Activated naive CD4-positive, alpha-beta T cell treated with Interleukin-2 at 50 U/mL for 16 hours (primary cell): ENCODE results near the gene LRFN5.
"Not testable (repeated sequence)": the region's sequence is repeated elsewhere in the genome, so short reads cannot be mapped to it uniquely, and the experiment has no call there.

Experiments
- DNase-seq: peaks from one replicate; pipeline ENCODE4 v3.0.0-alpha.2; 2020

LRFN5 gene

GRCh38 chr14:41641690-41642089 lies 35.0 kb downstream of the LRFN5 start:
- no peak for DNase-seq

GRCh38 chr14:41642367-41642766 lies 35.7 kb downstream of the LRFN5 start:
- no peak for DNase-seq

- no peak for DNase-seq
These were observed 36.1 kb downstream of the LRFN5 start for GRCh38 chr14:41642789-41643188.

DNA sequence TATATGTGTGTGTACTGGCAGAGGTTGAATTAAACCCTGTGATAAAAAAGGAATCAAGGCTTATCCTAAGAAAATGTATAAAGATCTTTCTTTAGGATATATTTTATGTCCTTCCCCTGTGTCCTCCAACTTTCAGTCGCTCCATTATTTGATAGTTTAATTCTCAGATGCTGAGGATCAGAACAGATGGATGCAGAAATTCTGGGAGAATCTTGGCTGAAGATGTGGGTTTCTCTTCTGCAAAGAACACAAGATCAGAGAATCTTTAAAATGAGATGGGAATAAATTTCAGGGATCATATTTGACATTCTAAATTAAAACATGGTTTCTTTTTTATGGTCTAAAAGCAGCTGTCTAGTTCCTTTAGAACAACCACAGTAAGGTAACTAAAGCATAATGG lies 37.9 kb downstream of the LRFN5 start:
- DNase-seq, result no peak

- no peak for DNase-seq
These were observed 44.1 kb downstream of the LRFN5 start for GRCh38 chr14:41650802-41651201.

- DNase-seq, result no peak
These were observed 47.5 kb downstream of the LRFN5 start for GRCh38 chr14:41654196-41654595.

DNA sequence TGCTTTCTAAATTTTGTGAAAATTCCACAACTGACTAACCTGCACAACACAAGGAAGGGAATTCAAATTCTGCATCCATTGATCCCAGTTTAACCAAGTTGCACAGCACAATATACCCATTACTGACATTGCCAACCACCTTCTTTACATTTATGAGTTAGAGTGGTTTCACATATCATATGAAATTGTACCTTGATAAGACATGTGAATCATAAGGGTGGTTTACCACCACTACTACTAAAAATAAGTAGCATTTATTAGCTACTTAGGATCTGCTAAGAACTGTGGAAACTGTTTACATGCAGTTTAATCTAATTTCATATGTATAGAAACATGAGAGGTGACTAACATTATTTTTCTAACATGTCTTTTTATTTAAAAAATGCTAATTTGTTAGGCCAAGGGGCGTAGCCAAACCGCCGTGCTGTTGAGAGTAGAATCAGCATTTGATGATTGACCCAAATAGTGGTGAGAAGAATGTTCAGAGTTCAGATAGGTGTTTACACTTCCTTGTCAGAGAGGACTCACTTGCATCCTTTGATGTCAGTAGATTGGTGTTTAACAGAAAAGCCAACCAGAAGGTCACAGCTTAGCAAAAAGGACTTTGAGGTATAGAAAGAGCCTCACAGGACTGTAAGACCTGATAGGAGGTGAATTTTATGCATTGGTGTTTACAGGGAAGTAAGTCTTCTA lies 56.2 kb downstream of the LRFN5 start:
- no peak for DNase-seq

DNA sequence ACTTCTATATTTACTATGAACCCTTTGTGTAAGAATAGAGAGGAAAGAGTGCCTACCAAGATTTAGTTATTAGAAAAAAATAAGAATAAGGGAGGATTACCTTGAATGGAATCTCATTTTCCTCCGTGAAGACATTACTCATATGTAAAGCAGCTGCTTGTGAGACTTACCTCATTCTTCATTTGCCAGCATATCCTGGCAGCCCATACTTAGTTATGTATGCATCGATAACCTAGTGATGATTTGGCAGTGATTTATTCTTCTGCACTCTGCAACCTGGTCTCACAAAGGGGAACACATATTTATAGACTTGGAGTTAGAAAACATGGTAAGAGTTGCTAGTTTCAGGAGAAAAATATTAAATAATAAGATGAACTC lies 56.8 kb downstream of the LRFN5 start:
- DNase-seq, result no peak

- DNase-seq, result no peak
These were observed 59.6 kb downstream of the LRFN5 start for GRCh38 chr14:41666301-41666700.

GRCh38 chr14:41668356-41668755 lies 61.7 kb downstream of the LRFN5 start:
- no peak for DNase-seq

GRCh38 chr14:41673601-41674000 lies 66.9 kb downstream of the LRFN5 start:
- not testable (repeated sequence) for DNase-seq

- DNase-seq, result not testable (repeated sequence)
These were observed 67.9 kb downstream of the LRFN5 start for GRCh38 chr14:41674511-41674971.

- DNase-seq, result no peak
These were observed 92.8 kb downstream of the LRFN5 start for GRCh38 chr14:41699486-41699885.

- DNase-seq, result no peak
These were observed 111.9 kb downstream of the LRFN5 start for GRCh38 chr14:41718477-41719166.

GRCh38 chr14:41739203-41739602 lies 132.5 kb downstream of the LRFN5 start:
- DNase-seq, result no peak

DNA sequence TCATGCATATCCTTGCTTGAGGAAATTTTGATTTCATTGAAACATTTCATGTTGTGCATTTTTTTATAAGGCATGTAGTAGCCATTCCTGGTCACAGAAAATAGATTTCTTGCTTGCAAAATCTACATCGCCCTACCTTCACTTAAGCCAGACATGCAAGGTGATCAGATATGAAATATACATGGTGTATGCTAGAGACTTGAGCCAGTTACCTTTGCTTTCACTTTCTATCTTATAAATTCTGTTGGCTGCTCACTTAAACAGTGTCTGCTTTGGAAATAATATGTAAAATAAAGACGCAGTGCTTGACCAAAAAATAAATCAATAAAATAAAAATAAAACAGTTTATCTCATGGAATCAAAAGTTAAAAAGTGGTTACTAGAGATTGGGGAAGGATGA lies 136.5 kb downstream of the LRFN5 start:
- DNase-seq, result no peak

DNA sequence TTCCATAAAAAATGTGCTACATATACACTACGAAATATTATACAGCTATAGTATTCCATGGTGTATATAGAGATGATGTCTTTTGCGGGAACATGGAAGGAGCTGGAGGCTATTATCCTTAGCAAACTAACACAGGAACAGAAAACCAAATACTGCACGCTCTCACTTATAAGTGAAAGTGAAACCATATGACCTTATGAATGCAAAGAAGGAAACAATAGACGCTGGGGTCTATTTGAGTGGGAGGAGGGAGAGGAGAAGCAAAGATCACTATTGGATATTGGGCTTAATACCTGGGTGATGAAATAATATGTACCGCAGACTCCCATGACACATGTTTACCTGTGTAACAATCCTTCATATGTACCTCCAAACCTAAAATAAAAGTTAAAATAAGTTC lies 142.8 kb downstream of the LRFN5 start:
- DNase-seq, result no peak

DNA sequence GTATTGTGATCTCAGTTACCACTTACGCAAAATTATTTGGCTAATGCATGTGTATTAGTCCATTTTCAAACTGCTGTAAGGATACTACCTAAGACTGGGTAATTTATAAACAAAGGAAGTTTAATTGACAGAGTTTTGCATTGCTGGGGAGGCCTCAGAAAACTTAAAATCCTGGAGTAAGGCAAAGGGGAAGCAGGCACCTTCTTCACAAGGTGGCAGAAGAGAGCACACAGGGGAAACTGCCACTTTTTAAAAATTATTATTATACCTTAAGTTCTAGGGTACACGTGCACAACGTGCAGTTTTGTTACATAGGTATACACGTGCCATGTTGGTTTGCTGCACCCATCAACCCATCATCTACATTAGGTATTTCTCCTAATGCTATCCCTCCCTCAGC lies 143.9 kb downstream of the LRFN5 start:
- not testable (repeated sequence) for DNase-seq

GRCh38 chr14:41758011-41758665 lies 151.5 kb downstream of the LRFN5 start:
- DNase-seq, result no peak

DNA sequence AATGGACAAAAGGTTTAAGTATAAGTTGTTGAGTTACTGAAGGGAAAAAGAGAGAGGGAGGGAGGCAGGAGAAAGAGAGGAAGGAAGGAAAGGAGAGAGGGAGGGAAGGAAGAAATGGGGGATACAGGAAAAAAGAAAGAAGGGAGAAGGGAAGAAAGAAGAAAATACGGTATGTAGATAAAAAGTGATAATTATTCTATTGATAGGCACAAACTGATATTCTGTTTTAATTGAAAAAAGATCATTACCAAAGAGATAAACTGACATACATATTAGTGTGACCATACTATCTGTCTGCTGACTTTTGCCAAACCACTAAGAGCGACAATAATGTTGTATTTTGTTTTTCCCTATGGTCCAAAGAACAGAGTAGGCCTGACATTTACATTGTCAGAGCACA lies 154.5 kb downstream of the LRFN5 start:
- no peak for DNase-seq

GRCh38 chr14:41766772-41767171 lies 160.1 kb downstream of the LRFN5 start:
- no peak for DNase-seq

DNA sequence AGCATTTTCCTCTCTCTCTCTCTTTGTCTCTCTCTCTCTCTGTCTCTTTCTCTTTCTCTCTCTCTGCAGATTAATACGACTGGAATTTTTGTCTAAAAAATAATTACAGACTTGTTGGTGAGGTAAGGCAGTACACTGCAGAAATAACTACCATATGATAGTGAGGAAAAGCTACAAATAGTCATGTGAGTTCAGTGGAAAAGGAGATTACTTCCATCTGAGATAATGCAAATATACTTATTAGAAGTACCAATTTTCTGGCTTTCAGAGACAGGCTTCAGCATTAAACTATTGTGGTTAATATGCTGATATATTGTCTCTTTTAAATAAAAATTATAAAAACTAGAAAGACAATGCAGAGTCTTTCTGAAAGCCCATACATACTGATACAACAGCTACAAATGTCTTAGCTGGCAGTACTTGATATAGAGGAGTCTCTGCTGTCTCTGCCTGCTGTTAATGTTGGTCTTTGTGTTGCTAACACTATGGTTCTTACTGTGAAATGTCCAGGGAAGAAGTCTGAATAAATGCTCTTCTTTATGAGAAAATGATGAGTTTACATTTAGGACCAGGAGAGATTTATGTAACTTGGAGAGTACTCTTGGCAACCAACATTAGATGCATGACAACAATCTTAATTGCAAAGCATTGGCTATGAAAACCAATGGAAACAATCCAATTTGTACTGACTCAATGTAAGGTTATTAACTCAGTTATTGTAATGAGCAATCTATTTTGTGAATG lies 167.0 kb downstream of the LRFN5 start:
- DNase-seq, result no peak

- DNase-seq, result no peak
These were observed 175.8 kb downstream of the LRFN5 start for GRCh38 chr14:41782511-41782910.
